NCI-H2029 (cell line): ENCODE results near the gene ING5.
"Not testable (repeated sequence)": the region's sequence is repeated elsewhere in the genome, so short reads cannot be mapped to it uniquely, and the experiment has no call there.

Source experiments
- DNase-seq: peaks from one replicate; lab custom pipeline; 2025; lab: John Stamatoyannopoulos, UW

The ING5 gene

GRCh38 chr2:241706537-241706936, 4.7 kb downstream of the ING5 start:
- DNase-seq = no peak

GRCh38 chr2:241708879-241709278, 7.0 kb downstream of the ING5 start:
- no peak for DNase-seq

GRCh38 chr2:241719093-241719492, 17.3 kb downstream of the ING5 start:
- DNase-seq = no peak

DNA sequence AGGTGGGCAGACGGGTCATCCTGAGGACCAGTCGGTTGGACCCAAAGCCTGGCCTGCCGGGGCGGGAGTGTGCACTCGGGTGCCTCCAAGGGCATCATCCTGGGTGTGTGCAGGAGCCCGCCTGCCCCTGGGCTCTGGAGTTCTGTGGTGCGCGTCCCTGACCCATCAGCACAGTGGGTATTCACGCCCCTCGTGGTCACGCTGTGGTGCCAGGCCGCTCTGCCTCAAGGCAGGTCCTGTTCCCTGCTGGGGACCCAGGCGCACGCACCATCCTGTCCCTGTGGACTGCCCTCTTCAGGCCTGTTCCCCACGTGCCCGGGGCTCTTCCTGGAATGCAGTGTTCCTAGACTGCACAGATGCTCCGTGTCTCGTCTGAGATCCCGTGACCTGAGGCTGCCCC, 18.3 kb downstream of the ING5 start:
- no peak for DNase-seq

- DNase-seq = no peak
Observed at GRCh38 chr2:241720560-241720959, 18.7 kb downstream of the ING5 start.

GRCh38 chr2:241721852-241722251, 20.0 kb downstream of the ING5 start:
- no peak for DNase-seq

DNA sequence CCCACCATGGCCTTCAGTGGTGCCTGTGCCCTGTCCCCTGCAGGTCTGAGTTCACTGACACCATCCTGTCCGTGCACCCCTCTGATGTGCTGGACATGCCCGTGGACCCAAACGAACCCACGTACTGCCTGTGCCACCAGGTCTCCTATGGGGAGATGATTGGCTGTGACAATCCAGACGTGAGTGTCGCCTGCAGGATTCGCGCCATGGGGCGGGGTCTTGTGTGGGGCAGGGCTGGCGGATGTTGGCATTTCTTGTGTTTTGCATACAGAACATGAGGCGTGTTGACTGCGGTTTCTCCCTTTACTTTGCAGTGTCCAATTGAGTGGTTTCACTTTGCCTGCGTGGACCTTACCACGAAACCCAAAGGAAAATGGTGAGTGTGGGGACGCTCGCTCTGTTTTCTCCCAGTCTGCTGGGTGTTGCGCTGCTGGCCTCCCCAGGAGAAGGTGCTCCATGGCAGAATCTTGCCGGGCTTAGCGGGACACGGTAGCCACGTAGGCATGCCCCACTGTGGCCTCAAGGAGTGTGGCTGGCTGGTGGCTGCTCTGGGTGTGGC, 21.1 kb downstream of the ING5 start:
- DNase-seq = no peak

DNA sequence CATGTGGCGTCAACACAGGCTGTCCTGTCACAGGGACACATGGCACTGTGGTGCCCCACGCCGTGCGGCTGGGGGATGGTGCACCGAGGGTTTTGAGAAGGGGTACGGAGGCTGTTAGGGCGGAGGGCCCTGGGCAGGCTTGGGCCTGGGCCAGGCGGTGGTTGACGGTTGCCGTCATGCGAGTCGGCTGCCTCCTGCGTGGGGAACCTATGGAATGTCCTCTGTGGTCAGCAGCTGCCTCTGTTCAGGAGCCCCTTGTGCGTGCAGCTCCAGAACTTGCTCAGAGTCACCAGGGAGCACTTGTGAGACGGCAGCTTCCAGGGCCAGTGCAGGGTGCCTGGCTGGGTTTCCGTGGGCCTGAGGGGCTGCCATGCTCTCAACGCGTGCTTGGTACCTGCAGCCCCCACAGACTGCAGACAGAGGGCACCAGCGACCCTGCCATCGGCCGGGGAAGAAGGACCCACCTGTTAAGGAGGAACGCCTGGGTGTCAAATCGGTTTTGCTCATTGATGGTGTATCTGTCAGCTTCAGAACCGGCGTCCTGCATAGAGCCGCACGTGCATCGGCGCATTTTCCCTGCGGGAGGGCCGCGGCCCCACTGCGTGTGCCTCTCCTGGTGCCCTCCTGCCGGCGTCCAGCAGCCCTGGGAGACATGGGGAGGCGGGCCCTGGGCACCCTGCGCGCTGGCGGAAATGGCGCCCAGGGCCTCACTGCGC, 22.6 kb downstream of the ING5 start:
- no peak for DNase-seq

- DNase-seq = no peak
Observed at GRCh38 chr2:241724975-241725870, 23.4 kb downstream of the ING5 start.

GRCh38 chr2:241726459-241726858, 24.6 kb downstream of the ING5 start:
- DNase-seq = no peak

DNA sequence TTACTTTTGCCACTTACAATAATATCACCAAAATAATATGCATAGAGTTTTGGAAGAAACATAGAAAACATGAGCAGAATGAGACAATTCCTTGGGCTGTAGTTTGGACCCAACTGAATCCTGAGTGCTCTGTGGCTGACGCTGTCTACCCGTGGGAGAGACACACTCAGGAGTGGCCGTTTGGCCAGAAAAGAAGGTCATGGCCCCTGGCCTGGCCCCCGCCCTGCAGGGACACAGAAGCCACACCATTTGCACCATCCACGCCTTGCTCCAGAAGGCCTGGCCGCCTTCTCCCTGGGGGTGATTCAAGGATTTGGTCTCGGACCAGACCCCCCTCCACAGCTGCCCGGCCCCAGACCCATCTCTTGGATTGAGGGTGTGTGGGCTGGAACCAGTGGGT, 26.2 kb downstream of the ING5 start:
- DNase-seq = no peak

DNA sequence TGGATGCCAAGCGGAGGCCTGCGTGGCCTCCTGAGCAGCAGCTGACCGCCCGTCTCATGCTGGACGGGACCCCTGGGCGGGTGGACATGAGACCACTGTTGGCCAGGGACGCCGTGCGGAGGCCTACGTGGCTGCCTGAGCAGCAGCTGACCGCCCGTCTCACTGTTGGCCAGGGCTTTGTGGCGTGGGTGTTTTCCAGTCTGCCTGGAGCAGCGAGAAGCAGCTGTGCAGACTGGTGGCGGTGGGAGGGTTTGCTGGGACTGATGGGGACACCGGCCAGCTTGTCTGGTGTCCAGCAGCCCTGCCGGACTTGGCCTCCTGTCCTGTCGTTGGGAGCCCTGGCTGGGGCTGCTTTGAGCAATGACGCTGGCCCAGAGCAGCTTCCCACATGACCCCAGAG, 26.8 kb downstream of the ING5 start:
- DNase-seq = no peak

DNA sequence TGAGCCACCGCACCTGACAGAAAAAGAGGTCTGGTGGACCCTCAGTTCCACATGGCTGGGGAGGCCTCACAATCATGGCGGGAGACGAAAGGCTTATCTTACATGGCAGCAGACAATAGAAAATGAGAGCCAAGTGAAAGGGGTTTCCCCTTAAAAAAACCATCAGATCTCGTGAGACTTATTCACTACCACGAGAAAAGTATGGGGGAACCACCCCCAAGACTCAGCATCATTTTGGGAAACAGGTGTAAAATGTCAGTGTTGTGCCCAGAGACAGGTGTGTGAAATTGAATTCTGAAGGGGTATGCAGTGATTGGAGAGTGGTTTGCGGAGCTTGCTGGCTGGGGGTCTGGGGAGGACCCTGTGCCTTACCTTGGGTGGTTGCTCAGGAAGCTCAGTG, 28.0 kb downstream of the ING5 start:
- no peak for DNase-seq

DNA sequence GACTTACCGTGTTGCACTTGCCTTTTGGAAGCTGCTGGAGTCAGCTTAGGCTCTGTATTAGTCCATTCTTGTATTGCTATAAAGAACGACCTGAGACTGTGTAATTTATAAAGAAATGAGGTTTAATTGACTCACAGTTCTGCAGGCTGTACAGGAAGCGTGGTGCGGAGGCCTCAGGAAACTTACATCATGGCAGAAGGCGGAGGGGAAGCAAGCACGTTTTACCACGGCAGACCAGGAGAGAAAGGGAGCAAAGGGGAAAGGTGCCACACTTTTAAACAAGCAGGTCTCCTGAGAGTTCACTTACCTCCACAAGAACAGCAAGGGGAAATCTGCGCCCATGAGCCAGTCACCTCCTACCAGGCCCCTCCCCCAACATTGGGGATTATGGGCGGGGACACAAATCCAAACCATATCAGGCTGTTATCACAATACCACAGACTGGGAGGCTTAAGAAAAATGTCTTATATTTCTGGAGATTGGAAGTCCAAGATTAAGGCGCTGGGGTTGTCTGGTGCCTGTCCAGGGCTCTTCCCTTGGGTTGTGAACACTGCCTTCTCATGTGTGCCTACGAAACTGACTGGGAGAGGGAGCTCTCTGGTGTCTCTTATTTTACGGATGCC, 28.9 kb downstream of the ING5 start:
- no peak for DNase-seq

DNA sequence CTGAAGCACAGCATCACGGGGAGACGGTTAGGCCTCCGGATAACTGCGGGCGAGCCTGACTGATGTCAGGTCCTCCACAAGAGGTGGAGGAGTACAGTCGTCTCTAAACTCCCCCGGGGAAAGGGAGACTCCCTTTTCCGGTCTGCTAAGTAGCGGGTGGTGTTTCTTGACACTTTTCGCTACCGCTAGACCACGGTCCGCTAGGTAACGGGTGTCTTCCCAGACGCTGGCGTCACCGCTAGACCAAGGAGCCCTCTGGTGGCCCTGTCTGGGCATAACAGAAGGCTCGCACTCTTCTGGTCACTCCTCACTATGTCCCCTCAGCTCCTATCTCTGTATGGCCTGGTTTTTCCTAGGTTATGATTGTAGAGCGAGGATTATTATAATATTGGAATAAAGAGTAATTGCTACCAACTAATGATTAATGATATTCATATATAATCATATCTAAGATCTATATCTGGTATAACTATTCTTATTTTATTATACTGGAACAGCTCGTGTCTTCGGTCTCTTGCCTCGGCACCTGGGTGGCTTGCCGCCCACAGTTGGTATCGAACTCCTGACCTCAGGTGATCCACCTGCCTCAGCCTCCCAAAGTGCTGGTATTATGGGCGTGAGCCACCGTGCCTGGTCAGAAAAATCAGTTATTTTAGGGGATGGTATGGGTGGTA, 30.8 kb downstream of the ING5 start:
- not testable (repeated sequence) for DNase-seq

DNA sequence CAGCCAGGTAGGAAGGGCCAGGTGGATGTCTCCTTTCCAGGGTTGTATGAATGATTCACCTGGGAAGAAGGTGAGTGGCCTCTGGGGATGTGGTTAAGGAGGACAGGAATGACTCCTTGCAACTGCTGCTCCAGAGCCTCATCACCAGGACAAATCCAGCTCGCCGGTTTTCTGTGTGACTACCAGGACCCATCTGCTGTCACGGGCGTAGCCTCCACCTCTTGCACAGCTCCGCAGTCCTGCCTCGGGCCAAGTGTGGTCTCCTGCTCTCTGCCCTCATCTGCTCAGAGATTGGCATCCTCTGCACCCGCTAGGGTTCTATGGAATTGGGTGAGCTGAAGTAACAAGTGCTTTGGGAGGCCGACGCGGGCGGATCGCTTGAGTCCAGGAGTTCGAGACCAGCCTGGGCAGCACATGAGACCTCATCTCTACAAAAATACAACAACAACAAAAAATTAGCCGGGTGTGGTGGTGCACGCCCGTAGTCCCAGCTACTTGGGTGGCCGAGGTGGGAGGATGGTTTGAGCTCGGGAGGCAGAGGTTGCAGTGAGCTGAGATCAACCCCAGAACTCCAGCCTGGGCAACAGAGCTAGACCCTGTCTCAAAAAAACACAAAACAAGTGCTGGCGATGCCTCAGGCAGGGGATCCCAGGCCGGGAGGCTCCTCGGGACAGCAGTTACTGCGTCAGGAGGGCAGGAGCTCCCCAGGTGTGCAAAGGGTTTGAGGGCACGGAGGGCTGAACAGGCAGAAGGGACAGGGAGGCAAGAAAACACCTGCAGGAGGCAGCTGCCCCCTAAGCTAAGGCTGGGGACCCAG, 31.8 kb downstream of the ING5 start:
- DNase-seq = no peak

DNA sequence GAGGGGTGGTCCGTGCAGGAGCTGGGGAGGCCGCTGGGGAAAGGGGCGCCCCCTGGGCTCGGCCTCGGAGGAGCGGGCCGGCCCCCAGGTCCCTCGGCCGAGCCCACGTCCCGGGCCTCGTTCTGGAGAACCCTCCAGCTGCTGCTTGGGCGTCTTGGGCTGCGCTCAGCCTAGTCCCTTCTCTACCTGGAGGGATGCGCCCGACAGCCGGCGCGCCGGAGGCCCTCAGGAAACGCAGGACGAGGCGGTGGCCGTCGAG, 32.3 kb downstream of the ING5 start:
- no peak for DNase-seq

DNA sequence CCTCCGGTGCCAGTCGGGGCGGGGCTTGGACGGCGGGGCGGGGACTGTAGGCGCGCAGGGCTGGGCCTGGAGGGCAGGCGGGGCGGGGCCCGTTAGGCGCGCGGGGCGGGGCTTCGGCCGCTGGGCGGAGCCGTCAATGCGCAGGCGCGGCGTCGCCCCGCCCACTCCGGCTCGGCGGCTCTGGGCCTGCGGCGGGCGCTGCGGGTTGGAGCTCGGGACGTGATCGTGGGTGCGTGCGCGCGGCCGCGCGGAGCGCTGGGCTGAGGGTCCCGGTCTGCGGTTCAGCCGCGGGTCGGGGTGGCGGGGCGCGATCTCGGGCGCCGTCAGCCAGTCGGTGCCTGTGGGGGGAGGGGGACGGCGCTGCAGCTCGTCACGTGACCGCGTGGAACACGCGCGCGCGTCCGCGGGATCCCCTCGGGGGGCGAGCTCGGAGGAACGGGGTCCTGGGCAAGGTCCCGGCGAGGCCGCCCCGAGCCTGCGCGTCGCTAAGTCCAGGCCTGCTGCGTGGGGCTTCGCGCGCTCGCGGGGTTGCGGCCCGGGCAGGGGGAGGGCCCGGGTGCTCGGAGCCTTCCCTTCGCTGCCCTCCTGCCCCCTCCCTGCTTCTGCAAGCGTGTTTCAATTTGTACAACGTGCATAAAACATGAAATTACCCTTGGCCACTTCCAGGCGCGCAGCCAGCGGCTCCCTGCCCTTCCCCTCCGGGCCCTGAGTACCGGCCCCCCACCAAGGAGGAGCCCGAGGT, 32.8 kb downstream of the ING5 start, which contains the start of gene D2HGDH:
Gene D2HGDH, plus strand, starts transcription at position 164 of the 742 bp plus-strand sequence. CDS start 595 bp downstream, outside the sequence.
- DNase-seq = peak; percentile 83

DNA sequence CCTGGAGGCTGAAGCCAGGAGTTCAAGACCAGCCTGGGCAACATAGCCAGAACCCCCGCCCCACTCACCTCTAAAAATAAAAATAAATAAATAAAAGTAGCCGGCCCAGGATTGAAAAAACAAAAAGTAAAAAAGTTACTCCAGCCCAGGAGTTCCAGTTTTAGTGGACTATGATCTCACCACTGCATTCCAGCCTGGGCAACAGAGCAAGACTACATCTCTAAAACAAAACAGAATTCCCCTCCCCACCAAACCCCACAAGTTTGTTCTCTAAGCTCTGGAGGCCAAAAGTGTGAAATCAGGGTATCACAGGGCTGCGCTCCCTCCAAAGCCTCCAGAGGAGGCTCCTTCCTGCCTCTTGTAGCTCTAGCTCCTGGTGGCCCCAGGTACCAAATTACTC, 34.3 kb downstream of the ING5 start:
- no peak for DNase-seq

DNA sequence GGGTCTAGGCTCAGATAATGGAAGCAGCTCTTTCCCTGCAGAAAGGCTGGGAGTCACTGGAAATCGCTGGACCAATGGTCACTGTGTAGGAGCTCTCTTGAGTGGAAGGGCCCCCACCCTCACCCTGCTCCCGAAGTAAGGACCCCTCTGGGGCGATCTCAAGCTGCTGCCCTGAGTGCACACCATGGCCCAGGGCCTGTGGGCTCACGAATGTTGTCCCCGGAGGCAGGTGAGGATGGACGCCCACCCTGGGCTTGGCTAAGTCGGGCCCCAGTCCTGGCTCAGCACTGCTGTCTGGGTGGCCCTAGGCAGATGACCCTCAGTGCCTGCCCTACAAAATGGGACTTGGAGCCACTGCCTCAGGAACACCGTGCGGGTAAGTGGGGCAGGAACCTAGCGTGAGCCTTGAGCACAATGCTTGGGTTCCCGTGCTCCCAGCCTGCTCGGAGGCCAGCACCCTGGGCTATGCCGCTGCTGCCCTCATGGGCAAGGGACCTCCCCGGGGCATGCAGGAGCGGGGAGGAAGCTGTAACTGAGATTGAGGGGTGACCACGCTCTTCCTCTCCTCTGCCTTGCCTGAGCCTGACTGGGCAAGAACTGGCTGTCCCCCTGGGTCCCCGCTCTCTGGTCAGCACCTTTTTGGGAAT, 36.3 kb downstream of the ING5 start:
- DNase-seq = no peak
